Measurements from ENCODE around the gene TACO1. TPM values are rescaled to one million over a fixed set of nuclear protein-coding genes. Genes with fewer than 3 reads are reported as not detected.

TACO1 gene
- total RNA-seq, 4 donors from 2014 or later: 4.1 to 13.0 (median 8.4) TPM

GRCh38 chr17:63640038-63640437 lies 39.3 kb downstream of the TACO1 start:
- H3K36me3 ChIP-seq: no peaks in the 10 kb centered on the region
- H3K27ac ChIP-seq: no peak overlapping the region
- H3K9me3 ChIP-seq: no peaks in the 10 kb centered on the region
- H3K4me3 ChIP-seq: no peak overlapping the region
- H3K4me1 ChIP-seq: no peaks in the 10 kb centered on the region
- intact Hi-C loops (cut with DNase I; ENCODE audit: low total_unique reads): no loop called here
- DNase-seq: no peak
- no peaks in the 10 kb centered on the region for H3K27me3 ChIP-seq
- TF ChIP-seq POLR2A (IDR thresholded peaks at IDR 0.05) (no peak), CTCF (IDR thresholded peaks at IDR 0.05) (no peak)

GRCh38 chr17:63641692-63642448 lies 41.2 kb downstream of the TACO1 start:
- no peak for DNase-seq
- Histone ChIP-seq H3K9me3 (no peaks in the 10 kb centered on the region), H3K4me1 (no peaks in the 10 kb centered on the region), H3K4me3 (no peak overlapping the region), H3K27ac (no peak overlapping the region), H3K27me3 (no peaks in the 10 kb centered on the region), H3K36me3 (no peaks in the 10 kb centered on the region)
- TF ChIP-seq CTCF (IDR thresholded peaks at IDR 0.05) (no peak), POLR2A (IDR thresholded peaks at IDR 0.05) (no peak)
- intact Hi-C loops (cut with DNase I; ENCODE audit: low total_unique reads): no loop called here

GRCh38 chr17:63644846-63645245 lies 44.2 kb downstream of the TACO1 start:
- no peak for TF ChIP-seq POLR2A (IDR thresholded peaks at IDR 0.05)
- no peak for TF ChIP-seq CTCF (IDR thresholded peaks at IDR 0.05)
- DNase-seq: no peak
- H3K36me3 ChIP-seq: no peaks in the 10 kb centered on the region
- intact Hi-C loops (cut with DNase I; ENCODE audit: low total_unique reads): no loop called here
- no peaks in the 10 kb centered on the region for H3K4me1 ChIP-seq
- no peak overlapping the region for H3K4me3 ChIP-seq
- no peaks in the 10 kb centered on the region for H3K9me3 ChIP-seq
- no peak overlapping the region for H3K27ac ChIP-seq
- H3K27me3 ChIP-seq: no peaks in the 10 kb centered on the region

- intact Hi-C loops (cut with DNase I; ENCODE audit: low total_unique reads): no loop called here
- TF ChIP-seq CTCF (IDR thresholded peaks at IDR 0.05) (no peak), POLR2A (IDR thresholded peaks at IDR 0.05) (no peak)
- no peak overlapping the region for H3K4me3 ChIP-seq
- H3K4me1 ChIP-seq: no peaks in the 10 kb centered on the region
- no peak for DNase-seq
- no peak overlapping the region for H3K27ac ChIP-seq
- no peaks in the 10 kb centered on the region for H3K27me3 ChIP-seq
- H3K36me3 ChIP-seq: no peaks in the 10 kb centered on the region
- H3K9me3 ChIP-seq: no peaks in the 10 kb centered on the region
Measured at GRCh38 chr17:63645775-63646487, 45.2 kb downstream of the TACO1 start.

GRCh38 chr17:63646488-63646806 lies 45.8 kb downstream of the TACO1 start:
- Histone ChIP-seq H3K36me3 (no peaks in the 10 kb centered on the region), H3K27ac (no peak overlapping the region)
- TF ChIP-seq POLR2A (IDR thresholded peaks at IDR 0.05) (no peak), CTCF (IDR thresholded peaks at IDR 0.05) (no peak)

More at GRCh38 chr17:63646488-63646806, 45.8 kb downstream of the TACO1 start:
- no peaks in the 10 kb centered on the region for H3K27me3 ChIP-seq
- intact Hi-C loops (cut with DNase I; ENCODE audit: low total_unique reads): no loop called here
- H3K9me3 ChIP-seq: no peaks in the 10 kb centered on the region
- no peak overlapping the region for H3K4me3 ChIP-seq
- no peak for DNase-seq
- no peaks in the 10 kb centered on the region for H3K4me1 ChIP-seq

Data from uterus (tissue), 4 donors.